ENCODE measurements around the gene C19orf47.

The C19orf47 gene

GRCh38 chr19:40280608-40281221 lies 67.5 kb downstream of the C19orf47 start:
- no peak for DNase-seq

DNA sequence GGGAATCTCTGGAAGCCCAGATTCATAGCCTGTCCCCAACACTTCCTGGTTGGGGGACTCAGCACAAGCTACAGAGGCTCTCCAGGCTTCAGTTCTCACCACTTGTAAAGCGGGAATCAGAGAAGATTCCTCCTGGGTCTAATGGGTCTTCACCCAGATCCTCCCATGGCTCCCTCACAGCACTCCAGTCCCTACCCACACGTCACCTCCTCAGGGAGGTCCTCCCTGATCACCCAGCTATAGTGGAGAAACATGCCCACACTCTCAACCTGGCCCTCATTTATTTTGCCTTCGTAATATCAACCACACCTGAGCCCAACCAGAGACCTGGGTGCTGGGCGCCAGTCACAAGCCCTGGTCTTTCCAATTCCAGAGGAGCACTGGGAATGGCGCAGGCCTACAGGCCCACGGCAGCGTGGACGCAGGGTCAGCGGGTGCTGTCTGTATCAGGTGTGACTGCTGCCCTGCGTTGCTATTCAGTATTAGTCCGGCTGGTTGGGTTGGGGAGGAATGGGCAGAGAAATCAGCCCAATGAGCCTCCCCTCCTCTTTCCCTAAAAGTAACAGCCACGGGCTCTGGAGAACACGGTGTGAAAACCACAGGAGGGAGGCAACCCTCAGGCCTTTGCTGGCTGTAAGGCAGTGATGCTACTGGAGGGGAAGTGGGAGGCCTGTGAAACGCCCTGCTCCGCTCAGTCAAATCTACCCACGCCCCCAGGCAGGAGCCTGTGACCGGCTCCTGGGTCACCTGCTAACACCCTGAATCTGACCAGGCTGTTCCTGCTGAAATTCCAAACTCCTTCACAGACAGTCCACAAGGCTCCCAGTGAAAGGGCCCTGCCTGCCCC lies 68.2 kb downstream of the C19orf47 start:
- no peak for DNase-seq

- DNase-seq: peak; percentile 95
Measured at GRCh38 chr19:40279120-40279551, 69.1 kb downstream of the C19orf47 start.

GRCh38 chr19:40278361-40279035 lies 69.7 kb downstream of the C19orf47 start:
- no peak for DNase-seq

- no peak for DNase-seq
Measured at GRCh38 chr19:40277356-40278059, 70.7 kb downstream of the C19orf47 start.

DNA sequence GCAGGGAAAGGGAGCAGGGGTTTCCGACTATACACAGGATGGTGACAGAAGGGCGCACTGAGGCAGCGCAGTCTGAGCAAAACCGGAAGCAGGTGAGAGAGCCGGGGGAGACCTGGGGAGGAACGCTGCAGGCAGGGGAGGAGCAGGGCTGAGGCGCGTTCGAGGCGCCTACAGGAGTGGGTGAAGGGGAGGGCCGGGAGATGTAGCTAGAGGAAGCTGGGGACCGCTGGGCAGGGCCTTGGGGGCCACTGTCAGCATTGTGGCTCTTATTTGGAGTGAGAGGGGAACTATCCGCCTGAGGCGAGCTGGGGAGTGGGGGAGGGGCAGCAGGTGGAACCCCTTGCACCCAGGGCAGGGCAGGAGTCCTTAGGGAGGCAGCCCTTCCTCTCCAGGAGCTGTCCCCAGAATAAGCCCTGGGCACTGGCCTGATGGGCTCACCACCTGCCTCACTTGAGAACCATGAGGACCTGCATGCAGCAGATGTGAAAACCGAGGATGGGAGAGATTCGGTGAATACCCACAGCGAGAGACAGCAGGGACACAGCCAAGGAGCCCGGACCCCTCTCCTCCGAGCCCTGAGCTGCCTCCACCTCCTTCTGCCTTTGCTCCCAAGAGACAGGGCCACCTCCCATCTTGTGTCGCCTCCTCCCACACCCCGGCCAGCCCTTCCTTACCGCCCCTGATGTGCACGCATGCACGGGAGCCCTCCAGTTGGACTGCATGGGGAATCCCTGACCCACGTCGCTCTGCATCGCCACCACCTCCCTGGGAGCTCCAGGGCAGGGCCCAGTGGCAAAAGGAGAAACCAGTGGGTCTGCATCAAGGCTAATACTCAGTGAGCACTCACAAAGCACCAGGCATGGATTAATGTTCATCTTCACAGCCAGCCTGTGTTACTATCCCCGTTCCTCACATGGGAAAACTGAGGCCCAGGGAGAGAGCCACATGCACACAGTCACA lies 73.3 kb downstream of the C19orf47 start:
- DNase-seq: no peak

DNA sequence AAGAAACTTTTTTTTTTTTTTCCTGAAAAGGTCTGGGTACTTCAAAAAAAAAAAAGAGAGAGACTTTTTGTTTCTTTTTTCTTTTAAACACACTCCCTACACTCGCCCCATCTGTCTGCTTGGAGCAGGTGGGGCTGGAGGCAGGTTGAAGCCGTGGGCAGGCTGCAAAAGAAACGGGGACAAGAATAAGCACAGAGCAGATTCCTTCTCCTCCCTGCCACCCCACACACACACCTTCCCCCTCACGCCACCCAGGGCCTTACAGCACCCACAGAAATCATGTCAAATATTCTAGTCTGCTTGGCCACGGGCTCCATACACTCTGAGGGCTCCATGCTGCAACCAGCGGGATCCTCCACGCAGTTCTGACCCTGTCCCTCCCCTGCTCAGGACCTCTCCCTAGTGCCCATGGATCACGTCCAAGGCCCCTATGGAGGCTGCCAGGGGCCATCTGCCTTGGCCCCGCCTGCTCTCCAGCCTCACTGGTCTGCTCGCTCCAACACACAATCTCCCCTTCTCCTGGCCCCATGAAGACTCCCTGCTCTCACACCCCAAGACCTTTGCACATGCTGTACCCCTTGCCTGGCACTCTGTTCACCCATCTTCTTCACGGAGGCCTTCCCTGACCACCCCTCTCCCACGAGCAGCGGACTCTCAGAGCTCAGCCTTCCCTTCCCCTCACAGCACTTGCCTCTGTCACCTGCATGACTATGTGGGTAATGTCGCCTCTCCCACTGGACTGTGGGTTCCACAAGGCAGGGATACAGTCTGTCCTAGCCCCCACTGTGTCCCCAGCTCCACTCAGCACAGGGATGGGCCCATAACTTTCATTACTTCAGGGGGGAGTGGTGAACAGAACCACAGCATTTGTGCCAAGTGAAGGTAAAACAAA lies 74.5 kb downstream of the C19orf47 start:
- DNase-seq: no peak

DNA sequence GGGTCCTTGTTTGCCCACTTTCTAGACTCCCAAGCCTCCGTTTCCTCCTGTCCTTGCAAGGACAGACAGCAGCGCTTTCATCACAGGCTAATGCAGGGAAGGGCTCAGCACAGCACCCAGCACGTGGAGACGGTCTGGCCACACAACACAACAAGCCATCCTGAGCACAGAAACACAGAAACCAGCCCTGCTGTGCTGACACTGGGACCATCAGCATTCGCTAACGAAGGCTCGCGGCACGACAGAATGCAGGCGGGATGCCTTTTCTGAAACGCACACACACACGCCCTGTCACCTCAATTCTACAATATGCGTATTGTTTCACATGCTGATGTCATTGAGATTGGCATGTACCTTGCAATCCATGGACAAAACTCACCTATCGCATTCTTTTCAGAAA lies 75.9 kb downstream of the C19orf47 start:
- no peak for DNase-seq

DNA sequence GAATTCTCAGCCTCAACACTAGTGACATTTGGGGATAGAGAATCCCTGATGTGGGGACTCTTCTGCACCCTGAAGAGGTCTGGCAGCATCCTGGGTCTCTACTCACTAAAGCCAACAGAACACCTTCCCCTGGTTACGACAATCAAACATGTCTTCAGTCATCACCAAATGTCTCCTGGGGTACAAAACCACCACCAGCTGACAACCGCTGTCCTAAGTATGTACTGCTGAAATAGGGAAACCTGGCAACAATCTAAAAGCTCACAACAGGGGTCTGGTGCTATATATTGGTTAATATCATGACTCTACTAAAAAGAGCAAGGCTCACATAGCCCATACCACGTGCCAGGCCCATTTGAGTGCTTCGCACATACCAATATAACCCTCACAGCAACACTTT lies 76.5 kb downstream of the C19orf47 start:
- DNase-seq: no peak

DNA sequence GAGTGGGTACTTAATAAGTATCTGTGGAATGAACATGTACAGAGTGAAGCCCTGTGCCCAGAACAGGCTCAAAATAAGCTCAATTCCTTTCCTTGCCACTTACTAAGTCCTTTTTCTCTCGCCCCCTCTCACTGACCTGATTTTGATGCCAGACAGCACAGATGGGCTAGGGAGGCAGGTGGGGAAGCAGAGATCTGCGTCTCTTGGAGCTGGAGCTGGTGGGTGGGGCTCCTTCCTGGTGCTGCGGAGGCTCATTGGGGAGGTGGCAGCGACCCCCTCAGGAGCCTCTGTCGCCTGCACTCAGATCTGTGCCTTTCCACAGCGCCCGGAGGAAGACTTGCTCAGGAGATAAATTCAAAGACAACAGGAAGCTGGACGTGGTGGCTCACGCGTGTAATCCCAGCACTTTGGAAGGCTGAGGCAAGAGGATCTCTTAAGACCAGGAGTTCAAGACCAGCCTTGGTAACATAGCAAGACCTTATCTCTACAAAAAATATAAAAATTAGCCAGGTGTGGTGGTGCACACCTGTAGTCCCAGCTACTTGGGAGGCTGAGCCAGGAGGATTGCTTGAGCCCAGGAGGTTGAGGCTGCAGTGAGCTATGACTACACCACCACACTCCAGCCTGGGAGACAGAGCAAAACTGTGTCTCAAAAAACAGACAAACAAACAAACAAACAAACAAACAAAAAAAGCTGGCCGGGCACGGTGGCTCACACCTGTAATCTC lies 77.7 kb downstream of the C19orf47 start:
- DNase-seq: no peak
